OCI-LY1 (cell line): ENCODE results near the gene SLC26A11.

Experiments used
- H2AFZ ChIP-seq: fragments of 200-600 bp; sonication (generic), shearing (Covaris generic); 2 replicates; pipeline ENCODE4 v1.6.0; 2014; ENCODE audit warnings: antibody characterized with exemption, mild to moderate bottlenecking, low read length
- H3F3A ChIP-seq: fragments of 200-600 bp; sonication (generic), shearing (Covaris generic); 2 replicates; pipeline ENCODE4 v1.6.0; 2014; ENCODE audit warnings: mild to moderate bottlenecking, antibody characterized with exemption, low read length, moderate library complexity; ENCODE audit not compliant: insufficient read depth
- H3K27ac ChIP-seq: fragments of 200-600 bp; sonication (generic); 2 replicates; pipeline ENCODE4 v1.5.1; 2014; ENCODE audit warnings: low read length, mixed run types, mild to moderate bottlenecking, low read depth; ENCODE audit not compliant: poor library complexity, severe bottlenecking
- H3K27me3 ChIP-seq: fragments of 200-600 bp; sonication (generic); 2 replicates; pipeline ENCODE4 v1.6.0; 2014; ENCODE audit warnings: antibody characterized with exemption, mild to moderate bottlenecking, low read length, moderate library complexity; ENCODE audit not compliant: insufficient read depth
- H3K36me3 ChIP-seq: fragments of 200-600 bp; sonication (generic); 2 replicates; pipeline ENCODE4 v1.6.1; 2014; ENCODE audit warnings: mild to moderate bottlenecking, antibody characterized with exemption, low read length, moderate library complexity, mixed read lengths; ENCODE audit not compliant: insufficient read depth
- H3K4me1 ChIP-seq: fragments of 200-600 bp; sonication (generic); 2 replicates; pipeline ENCODE4 v1.5.1; 2014; ENCODE audit warnings: mild to moderate bottlenecking, low read length, moderate library complexity; ENCODE audit not compliant: insufficient read depth, severe bottlenecking
- H3K4me2 ChIP-seq: fragments of 200-600 bp; sonication (generic), shearing (Covaris generic); 2 replicates; pipeline ENCODE4 v1.6.1; 2014; ENCODE audit warnings: low read length
- H3K4me3 ChIP-seq: fragments of 200-600 bp; sonication (generic); 2 replicates; pipeline ENCODE4 v1.5.1; 2014; ENCODE audit warnings: low read length, low read depth, mild to moderate bottlenecking, mixed read lengths; ENCODE audit not compliant: poor library complexity, severe bottlenecking
- H3K79me2 ChIP-seq: fragments of 200-600 bp; shearing (Covaris generic); 2 replicates; pipeline ENCODE4 v1.6.1; 2016; ENCODE audit warnings: mixed run types, low read length, mixed read lengths; ENCODE audit not compliant: insufficient read depth
- H3K9ac ChIP-seq: fragments of 200-600 bp; sonication (generic), shearing (Covaris generic); 2 replicates; pipeline ENCODE4 v1.6.1; 2014; ENCODE audit warnings: mild to moderate bottlenecking, low read length, mixed read lengths
- H3K9me2 ChIP-seq: fragments of 200-600 bp; sonication (generic), shearing (Covaris generic); 2 replicates; pipeline ENCODE4 v1.6.1; 2014; ENCODE audit warnings: low read depth, mild to moderate bottlenecking, low read length, mixed read lengths
- H3K9me3 ChIP-seq: fragments of 200-600 bp; shearing (Covaris generic); 2 replicates; pipeline ENCODE4 v1.6.1; 2014; ENCODE audit warnings: low read length, mixed read lengths
- H4K20me1 ChIP-seq: fragments of 200-600 bp; sonication (generic), shearing (Covaris generic); 2 replicates; pipeline ENCODE4 v1.6.0; 2016; ENCODE audit warnings: mild to moderate bottlenecking, low read length; ENCODE audit not compliant: insufficient read depth
- CTCF ChIP-seq: fragments of 200-600 bp; sonication (generic), shearing (Covaris generic); IDR thresholded peaks from 2 replicates; pipeline ENCODE4 v1.5.1; 2017; ENCODE audit warnings: mild to moderate bottlenecking, antibody characterized with exemption, low read length, moderate library complexity, mixed read lengths
- EZH2 ChIP-seq: fragments of 200-600 bp; sonication (generic), shearing (Covaris generic); IDR thresholded peaks from 2 replicates; pipeline ENCODE4 v1.8.0; 2017; ENCODE audit warnings: borderline replicate concordance, mixed run types, mild to moderate bottlenecking, antibody characterized with exemption, low read length, moderate library complexity, mixed read lengths

Gene SLC26A11

DNA sequence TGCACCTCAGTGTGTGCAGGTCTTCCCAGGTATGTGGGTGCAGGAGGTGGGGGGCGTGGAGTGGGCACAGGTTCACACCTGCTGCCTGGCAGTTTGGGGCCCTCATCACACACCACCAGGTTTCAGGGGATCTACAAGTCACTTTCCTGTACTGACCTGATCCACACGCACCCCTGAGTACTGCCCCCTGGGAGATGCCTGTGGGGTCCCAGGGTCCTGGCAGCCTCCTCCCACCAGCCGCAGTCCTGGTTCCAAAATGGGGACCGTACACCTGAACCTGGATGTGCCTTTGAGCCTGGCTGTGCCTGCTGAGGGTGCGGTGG lies 66.4 kb downstream of the SLC26A11 start:
- no peaks in the 10 kb centered on the region for H3K9me3 ChIP-seq
- H3F3A ChIP-seq, result no peaks in the 10 kb centered on the region
- no peaks in the 10 kb centered on the region for H3K27me3 ChIP-seq
- no peak overlapping the region for H3K4me3 ChIP-seq
- no peak overlapping the region for H3K27ac ChIP-seq
- no peaks in the 10 kb centered on the region for H3K4me1 ChIP-seq
- H2AFZ ChIP-seq, result no peak overlapping the region
- no peak overlapping the region for H3K4me2 ChIP-seq
- H3K9me2 ChIP-seq, result no peaks in the 10 kb centered on the region
- TF ChIP-seq CTCF (no peak), EZH2 (no peak)
- H3K9ac ChIP-seq, result no peak overlapping the region
- no peaks in the 10 kb centered on the region for H4K20me1 ChIP-seq
- no peaks in the 10 kb centered on the region for H3K79me2 ChIP-seq
- H3K36me3 ChIP-seq, result 0 out of 2 replicates have a peak, but pooled peaks cover 7% of the 10 kb centered on the region

DNA sequence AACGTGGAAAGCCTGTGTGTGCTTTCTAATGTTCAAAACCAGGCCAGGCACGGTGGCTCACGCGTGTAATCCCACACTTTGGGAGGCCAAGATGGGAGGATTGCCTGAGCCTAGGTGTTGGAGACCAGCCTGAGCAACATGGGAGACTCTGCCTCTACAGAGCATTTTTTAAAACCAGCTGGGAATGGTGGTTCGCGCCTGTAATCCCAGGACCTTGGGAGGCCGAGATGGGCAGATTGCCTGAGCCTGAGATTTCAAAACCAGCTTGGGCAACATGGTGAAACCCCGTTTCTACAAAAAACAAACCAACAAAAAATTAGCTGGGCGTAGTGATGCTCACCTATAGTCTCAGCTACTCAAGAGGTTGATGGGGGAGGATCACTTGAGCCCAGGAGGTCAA lies 66.8 kb downstream of the SLC26A11 start:
- H3K4me1 ChIP-seq, result no peaks in the 10 kb centered on the region
- H3K36me3 ChIP-seq, result 0 out of 2 replicates have a peak, but pooled peaks cover 7% of the 10 kb centered on the region
- TF ChIP-seq EZH2 (no peak), CTCF (no peak)

GRCh38 chr17:80287806-80288567 lies 67.8 kb downstream of the SLC26A11 start:
- H3K4me2 ChIP-seq, result no peak overlapping the region
- H3K4me1 ChIP-seq, result no peaks in the 10 kb centered on the region
- H3K27me3 ChIP-seq, result no peaks in the 10 kb centered on the region
- 0 out of 2 replicates have a peak, but pooled peaks cover 7% of the 10 kb centered on the region for H3K36me3 ChIP-seq
- H3K9me3 ChIP-seq, result no peaks in the 10 kb centered on the region
- H3F3A ChIP-seq, result no peaks in the 10 kb centered on the region
- no peak overlapping the region for H3K4me3 ChIP-seq
- no peak overlapping the region for H3K9ac ChIP-seq
- H2AFZ ChIP-seq, result no peak overlapping the region
- H3K9me2 ChIP-seq, result no peaks in the 10 kb centered on the region
- TF ChIP-seq EZH2 (no peak), CTCF (no peak)
- H3K27ac ChIP-seq, result no peak overlapping the region
- H4K20me1 ChIP-seq, result no peaks in the 10 kb centered on the region
- H3K79me2 ChIP-seq, result no peaks in the 10 kb centered on the region

More for the DNA sequence above, 66.8 kb downstream of the SLC26A11 start:
- Histone ChIP-seq H3K4me3 (no peak overlapping the region), H3K79me2 (no peaks in the 10 kb centered on the region), H3F3A (no peaks in the 10 kb centered on the region), H3K27me3 (no peaks in the 10 kb centered on the region), H3K4me2 (no peak overlapping the region), H3K9ac (no peak overlapping the region), H3K9me3 (no peaks in the 10 kb centered on the region), H4K20me1 (no peaks in the 10 kb centered on the region), H3K9me2 (no peaks in the 10 kb centered on the region), H2AFZ (no peak overlapping the region), H3K27ac (no peak overlapping the region)
